ENCODE data around the gene XG. TPM values are rescaled to one million over a fixed set of nuclear protein-coding genes. Genes with fewer than 3 reads are reported as not detected.

XG gene
- total and polyA plus RNA-seq, 2 of the 8 experiments (the other 6 are each of a cell fraction or from before 2014, with no cell fraction given), result 0.33 to 0.78 TPM

DNA sequence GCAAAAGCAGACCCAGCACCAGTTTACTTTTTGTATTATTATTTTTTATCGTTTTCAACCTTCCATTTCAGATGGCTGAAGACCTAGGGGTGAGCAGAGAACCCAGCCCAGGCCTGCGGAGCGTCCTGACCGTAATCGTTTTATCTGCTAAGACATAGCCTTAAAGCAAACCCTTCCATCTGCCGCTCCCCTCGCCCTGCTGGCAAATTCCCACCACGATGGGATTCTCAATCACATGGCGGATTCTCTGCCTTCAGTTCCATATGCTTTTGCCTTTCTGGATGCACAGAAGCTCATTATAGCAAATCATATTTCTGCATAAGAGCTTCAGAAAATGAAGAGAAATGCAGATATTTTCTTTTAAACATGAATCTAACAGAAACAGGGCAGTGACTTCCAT lies 18.6 kb upstream of the XG start:
- CTCF ChIA-PET (ENCODE audit: partially characterized antibody), result no interaction called here
- 96% methylated on average over 9 of the region's 9 CpGs; no CpG with 5 or more reads in 1 of the 2 experiments for WGBS, 2 experiments (ENCODE audit: extremely low coverage in 1 of 2, insufficient coverage in 1 of 2, insufficient read length in 1 of 2, insufficient replicate concordance in 2 of 2, low coverage in 1 of 2, low lambda C conversion rate in 2 of 2, missing lambda C conversion rate in 1 of 2)

More for the DNA sequence above, 18.6 kb upstream of the XG start:
- Histone ChIP-seq H3K23me2 (ENCODE audit: low read depth, low read length) (no peaks in the 10 kb centered on the region; the same call in 1 of the 2 replicates), H3K27me3 (replicated peaks in 1 of 4; ENCODE audit: control insufficient read depth in 3 of 4, extremely low read depth in 1 of 4, insufficient read depth in 3 of 4, low read length in 3 of 4) (no peaks in the 10 kb centered on the region), H3K23ac (ENCODE audit: insufficient read length) (no peak overlapping the region), H3K36me3 (ENCODE audit: control insufficient read depth in 2 of 4, insufficient read depth in 4 of 4, low read length in 3 of 4) (peaks cover 0 to 8% (median 4%) of the 10 kb centered on the region in 4 experiments; a peak in 4 of 8 replicates), H4K5ac (ENCODE audit: insufficient read length, low read depth, low read length) (no peak overlapping the region), H4K8ac (ENCODE audit: extremely low read depth, insufficient read depth, low read length) (no peak overlapping the region), H3K9ac (replicated peaks in 1 of 4; ENCODE audit: extremely low read depth in 1 of 4, low read depth in 3 of 4, low read length in 3 of 4) (no peak overlapping the region; a peak in 1 of 7 replicates), H3K79me1 (ENCODE audit: low read depth, low read length) (no peaks in the 10 kb centered on the region), H2BK15ac (ENCODE audit: low read length) (no peak overlapping the region), H2BK5ac (ENCODE audit: low read depth, low read length) (no peak overlapping the region), H3K4me3 (ENCODE audit: extremely low read depth in 1 of 4, insufficient read depth in 2 of 4, low read depth in 3 of 4, low read length in 4 of 4) (no peak overlapping the region), H2BK12ac (ENCODE audit: low read depth, low read length) (no peak overlapping the region), H3K4ac (replicated peaks; ENCODE audit: insufficient read length, low read depth, low read length) (no peak overlapping the region), H3K4me2 (ENCODE audit: insufficient read depth in 1 of 2, low read depth in 2 of 2, low read length in 2 of 2) (no peak overlapping the region), H3K4me1 (replicated peaks in 1 of 4; ENCODE audit: control insufficient read depth in 3 of 4, insufficient read depth in 4 of 4, low read length in 3 of 4) (no peaks in the 10 kb centered on the region), H2AK5ac (ENCODE audit: low read depth, low read length) (no peak overlapping the region), H4K20me1 (replicated peaks in 1 of 2; ENCODE audit: control insufficient read depth in 1 of 2, insufficient read depth in 2 of 2, low read length in 2 of 2) (no peaks in the 10 kb centered on the region), H3K79me2 (ENCODE audit: control insufficient read depth in 1 of 2, insufficient read depth in 2 of 2, low read length in 2 of 2) (no peaks in the 10 kb centered on the region), H3K56ac (replicated peaks; ENCODE audit: insufficient read length, low read depth, low read length) (no peak overlapping the region), H3K27ac (ENCODE audit: low read depth, low read length) (no peak overlapping the region), H3K14ac (ENCODE audit: insufficient read length) (no peak overlapping the region), H3K9me3 (ENCODE audit: insufficient read depth in 2 of 2, low read depth in 1 of 2, low read length in 1 of 2) (peaks cover 0 to 4% of the 10 kb centered on the region in 2 experiments; a peak in 1 of 4 replicates), H2AFZ (ENCODE audit: low read length) (no peak overlapping the region), H2BK120ac (replicated peaks; ENCODE audit: low read depth, low read length) (no peak overlapping the region), H3K18ac (ENCODE audit: extremely low read depth, low read length) (no peak overlapping the region; the same call in 1 of the 2 replicates), H4K91ac (replicated peaks; ENCODE audit: insufficient read length, low read length) (no peak overlapping the region), H2BK20ac (ENCODE audit: low read length) (no peak overlapping the region)
- TF ChIP-seq USF2 (IDR thresholded peaks at IDR 0.05; ENCODE audit: low read length) (no peak), EGR1 (IDR thresholded peaks at IDR 0.05; ENCODE audit: borderline replicate concordance, low read depth, low read length) (no peak), ZNF274 (IDR thresholded peaks at IDR 0.05; ENCODE audit: borderline replicate concordance, extremely low read depth, low read length) (no peak), FOSL1 (IDR thresholded peaks at IDR 0.05; ENCODE audit: insufficient read depth, low read depth, low read length) (no peak), ASH2L (IDR thresholded peaks at IDR 0.05; ENCODE audit: low read length) (no peak), ATF3 (IDR thresholded peaks at IDR 0.05; ENCODE audit: insufficient read depth, low read depth, low read length) (no peak), BCL11A (IDR thresholded peaks at IDR 0.05; ENCODE audit: low read depth in 2 of 2, low read length in 2 of 2) (no peak), POLR2A (IDR thresholded peaks at IDR 0.05; ENCODE audit: control extremely low read depth in 1 of 2, low read depth in 2 of 2, low read length in 2 of 2) (no peak), YY1 (IDR thresholded peaks at IDR 0.05; ENCODE audit: low read depth, low read length) (no peak), SP1 (IDR thresholded peaks at IDR 0.05; ENCODE audit: low read depth, low read length) (no peak)
- TF ChIP-seq, protein P1, sequence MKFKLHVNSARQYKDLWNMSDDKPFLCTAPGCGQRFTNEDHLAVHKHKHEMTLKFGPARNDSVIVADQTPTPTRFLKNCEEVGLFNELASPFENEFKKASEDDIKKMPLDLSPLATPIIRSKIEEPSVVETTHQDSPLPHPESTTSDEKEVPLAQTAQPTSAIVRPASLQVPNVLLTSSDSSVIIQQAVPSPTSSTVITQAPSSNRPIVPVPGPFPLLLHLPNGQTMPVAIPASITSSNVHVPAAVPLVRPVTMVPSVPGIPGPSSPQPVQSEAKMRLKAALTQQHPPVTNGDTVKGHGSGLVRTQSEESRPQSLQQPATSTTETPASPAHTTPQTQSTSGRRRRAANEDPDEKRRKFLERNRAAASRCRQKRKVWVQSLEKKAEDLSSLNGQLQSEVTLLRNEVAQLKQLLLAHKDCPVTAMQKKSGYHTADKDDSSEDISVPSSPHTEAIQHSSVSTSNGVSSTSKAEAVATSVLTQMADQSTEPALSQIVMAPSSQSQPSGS (IDR thresholded peaks at IDR 0.05; ENCODE audit: low read length), result no peak
- FAIRE-seq (no peak), DNase-seq (ENCODE audit: low read depth in 1 of 2, low spot score in 2 of 2) (no peak)
- POLR2A ChIA-PET (ENCODE audit: partially characterized antibody), result no interaction called here
